Gastroesophageal sphincter (tissue), 3 donors: ENCODE measurements around the gene ENOX1.

Experiments
- CTCF ChIP-seq, 4 experiments: fragments of 200-600 bp in 2 of 4; fragments of 450-650 bp in 2 of 4; sonication (generic) in 1 of 4; IDR thresholded peaks; one replicate each; pipeline ENCODE4 v1.5.1; 2017 to 2019; ENCODE audit warnings: antibody characterized with exemption in 4 of 4, mild to moderate bottlenecking in 2 of 4, moderate library complexity in 2 of 4
- EP300 ChIP-seq: sonication (generic); formaldehyde crosslinking; IDR thresholded peaks from one replicate; pipeline ENCODE4 v1.6.1; 2017; ENCODE audit warnings: antibody characterized with exemption, mild to moderate bottlenecking

GRCh38 chr13:43686557-43686956, 100.2 kb downstream of the ENOX1 start:
- TF ChIP-seq CTCF (IDR thresholded peaks at IDR 0.05) (no peak), EP300 (no peak)
